ENCODE data around the gene ADARB2.

- TF ChIP-seq ZNF26 (tag by site-specific recombination; IDR thresholded peaks at IDR 0.05) (no peak), CTCF (tag by site-specific recombination; IDR thresholded peaks at IDR 0.05) (no peak), PRDM4 (tag by site-specific recombination; IDR thresholded peaks at IDR 0.05) (no peak), ZNF792 (tag by site-specific recombination; IDR thresholded peaks at IDR 0.05) (no peak)
Measured at GRCh38 chr10:1270906-1271305, 466.4 kb downstream of the ADARB2 start.
